Glomerular visceral epithelial cell (primary cell): Measurements from ENCODE around the gene C16orf74.
A peak's percentile ranks its signal among the peaks of the same experiment; 100 is the strongest.

Source experiments
- DNase-seq: peaks from one replicate; pipeline ENCODE4 v3.0.0-alpha.2; 2016; ENCODE audit errors: extremely low spot score

The C16orf74 gene

GRCh38 chr16:85718682-85719081 lies 32.2 kb downstream of the C16orf74 start:
- DNase-seq = no peak

DNA sequence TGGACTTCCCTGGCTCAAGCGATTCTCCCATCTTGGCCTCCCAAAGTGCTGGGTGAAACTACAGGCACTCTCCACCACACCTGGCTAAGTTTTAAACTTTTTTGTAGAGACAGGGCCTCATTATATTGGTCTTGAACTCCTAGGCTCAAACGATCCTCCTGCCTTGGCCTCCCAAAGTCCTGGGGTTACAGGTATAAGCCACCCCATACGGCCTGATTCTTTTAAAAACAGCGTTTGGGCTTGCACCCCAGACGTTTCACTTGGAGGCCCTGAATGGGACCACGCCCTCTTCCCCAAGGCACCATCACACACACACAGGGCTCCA lies 32.8 kb downstream of the C16orf74 start:
- DNase-seq = no peak

DNA sequence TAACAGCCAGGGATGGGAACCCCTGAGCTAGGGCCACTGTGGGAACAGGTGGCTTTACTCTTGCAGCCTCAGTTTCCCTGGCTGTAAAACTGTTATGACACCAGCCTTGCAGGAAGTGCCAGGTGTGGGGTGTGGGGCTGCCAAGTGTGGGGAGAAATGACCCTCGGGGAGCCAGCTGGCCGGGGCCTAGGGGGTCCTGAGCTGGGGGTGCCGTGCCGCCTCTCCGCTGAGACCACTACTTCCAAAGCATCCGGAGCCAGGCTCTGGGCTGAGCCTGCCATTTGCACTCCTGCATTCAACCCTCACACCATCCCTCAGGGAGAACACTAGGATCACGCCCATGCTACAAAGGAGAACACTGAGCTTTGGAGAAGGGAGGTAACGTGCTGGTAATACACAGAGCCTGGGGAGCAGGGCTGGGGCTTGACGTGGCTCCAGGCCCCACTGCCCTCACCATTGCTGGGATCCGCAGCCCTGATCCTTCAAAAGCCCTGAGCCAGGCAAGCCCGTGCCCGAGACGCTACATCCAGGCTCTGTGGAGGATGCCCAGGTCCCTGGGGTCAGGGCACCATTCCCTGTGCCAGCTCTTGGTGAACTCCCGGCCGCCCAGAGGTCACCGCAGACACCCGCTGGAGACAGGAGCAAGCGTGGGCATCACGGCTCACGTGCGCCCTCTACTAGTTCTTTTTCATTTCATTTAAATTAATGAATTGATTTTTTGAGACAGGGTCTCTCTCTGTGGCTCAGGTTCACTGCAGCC lies 33.3 kb downstream of the C16orf74 start:
- peak; percentile 63 for DNase-seq

GRCh38 chr16:85716680-85717038 lies 34.2 kb downstream of the C16orf74 start:
- no peak for DNase-seq

DNA sequence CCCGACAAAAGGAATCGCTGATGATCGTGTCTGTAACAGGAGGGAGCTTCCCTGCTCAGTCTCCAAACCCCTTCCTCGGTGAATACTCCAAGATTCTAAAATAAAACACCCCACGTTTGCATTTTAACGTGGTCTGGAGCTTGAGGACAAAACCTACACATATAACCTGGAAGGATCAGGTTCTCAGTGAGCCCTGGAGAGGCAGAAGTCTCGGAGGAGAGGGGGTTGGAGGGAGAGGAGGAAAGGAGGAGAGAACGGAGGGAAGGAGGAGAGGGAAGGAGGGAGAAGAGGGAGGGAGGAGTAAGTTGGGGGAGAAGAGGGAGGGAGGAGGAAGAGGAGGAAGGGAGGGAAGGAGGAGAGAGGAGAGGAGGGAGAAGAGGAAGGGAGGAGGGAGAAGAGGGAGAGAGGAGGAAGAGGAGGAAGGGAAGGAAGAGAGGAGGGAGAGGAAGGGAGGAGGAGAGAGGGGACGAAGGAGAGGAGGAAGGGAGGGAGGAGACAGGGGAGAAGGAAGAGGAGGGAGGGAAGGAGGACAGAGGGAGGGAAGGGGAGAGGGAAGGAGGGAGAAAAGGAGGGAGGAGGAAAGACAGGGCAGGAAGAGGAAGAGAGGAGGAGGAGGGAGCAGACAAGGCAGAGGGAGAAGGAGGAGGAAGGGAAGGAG lies 34.7 kb downstream of the C16orf74 start:
- DNase-seq = no peak

DNA sequence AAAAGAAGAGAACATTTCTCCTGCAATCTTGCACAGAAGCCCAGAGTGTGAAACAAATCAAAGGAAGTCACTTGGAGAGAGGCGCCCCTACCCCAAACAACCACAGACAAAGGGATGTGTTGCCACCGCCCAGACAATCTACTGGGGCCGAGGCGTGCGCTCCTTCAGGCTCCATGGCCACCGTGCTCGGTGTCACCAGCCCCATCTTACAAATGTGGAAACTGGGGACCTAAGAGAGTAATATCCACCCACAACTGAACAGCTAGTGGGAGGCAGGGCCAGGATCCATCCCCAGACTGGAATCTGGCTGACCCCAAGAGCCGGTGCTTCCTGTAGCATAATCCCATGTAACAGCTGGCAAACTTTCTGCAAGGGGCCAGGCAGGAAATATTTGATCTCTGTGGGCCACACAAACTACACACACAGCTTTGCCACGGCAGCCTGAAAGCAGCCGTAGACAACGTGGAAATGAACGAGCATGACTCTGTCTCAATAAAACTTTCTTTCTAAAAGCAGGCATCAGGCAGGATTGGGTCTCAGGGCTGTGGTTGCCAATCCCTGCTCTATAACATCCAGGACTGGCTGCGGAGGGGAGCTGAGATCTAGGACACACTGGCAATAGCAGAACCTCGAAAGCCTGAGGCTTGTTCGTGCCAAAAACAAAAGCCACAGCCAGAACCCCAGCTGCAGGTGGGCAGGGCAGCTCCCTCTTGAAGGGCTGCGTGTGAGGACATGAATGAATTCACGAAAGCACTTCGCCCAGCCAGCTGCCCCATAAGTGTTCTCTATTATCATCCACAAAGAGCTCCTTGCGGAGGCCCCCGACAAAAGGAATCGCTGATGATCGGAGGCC lies 35.5 kb downstream of the C16orf74 start:
- no peak for DNase-seq

DNA sequence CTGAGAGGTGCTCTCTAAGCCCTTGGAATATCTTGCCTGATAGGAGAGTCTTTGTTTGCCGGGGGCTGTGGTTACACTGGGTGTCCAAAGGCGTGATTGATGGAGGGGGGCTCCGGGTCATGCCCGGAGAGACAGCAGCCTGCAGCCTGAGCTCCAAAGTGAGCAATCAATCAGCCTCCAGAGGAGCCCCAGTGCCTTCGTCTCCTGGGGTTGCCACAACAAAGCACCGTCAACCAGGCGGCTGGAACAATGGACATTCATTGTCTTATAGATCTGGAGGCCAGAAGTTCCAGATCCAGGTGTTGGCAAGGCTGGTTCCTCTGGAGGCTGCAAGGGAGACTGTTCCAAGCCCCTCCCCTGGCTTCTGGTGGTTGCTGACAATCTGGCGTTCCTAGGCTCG lies 38.1 kb downstream of the C16orf74 start:
- no peak for DNase-seq

DNA sequence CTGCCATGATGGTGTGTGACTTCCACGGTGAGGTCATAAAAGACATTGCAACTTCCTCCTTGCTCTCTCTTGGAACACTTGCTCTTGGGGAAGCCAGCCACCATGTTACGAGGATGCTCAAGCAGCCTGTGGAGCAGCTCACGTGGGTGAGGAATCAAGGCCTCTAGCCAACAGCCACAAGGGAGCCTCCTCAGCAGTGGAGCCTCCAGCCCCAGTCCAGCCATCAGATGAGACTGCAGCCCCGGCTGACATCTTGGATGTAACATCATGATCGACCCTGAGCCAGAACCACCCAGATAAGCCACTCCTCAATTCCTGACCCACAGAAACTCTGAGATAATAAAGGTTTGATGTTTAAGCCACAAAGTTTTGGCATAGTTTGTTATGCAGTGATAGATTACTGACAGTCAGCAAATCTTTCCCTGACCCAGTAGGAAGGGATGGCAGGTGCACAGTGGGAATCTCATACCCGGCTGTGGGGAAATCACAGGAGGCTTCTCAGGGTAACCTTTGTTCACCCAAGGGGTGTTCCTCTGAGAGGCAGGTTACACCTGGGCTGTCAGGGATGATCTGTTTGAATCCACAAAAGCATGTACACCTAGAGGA lies 38.8 kb downstream of the C16orf74 start:
- DNase-seq = no peak

DNA sequence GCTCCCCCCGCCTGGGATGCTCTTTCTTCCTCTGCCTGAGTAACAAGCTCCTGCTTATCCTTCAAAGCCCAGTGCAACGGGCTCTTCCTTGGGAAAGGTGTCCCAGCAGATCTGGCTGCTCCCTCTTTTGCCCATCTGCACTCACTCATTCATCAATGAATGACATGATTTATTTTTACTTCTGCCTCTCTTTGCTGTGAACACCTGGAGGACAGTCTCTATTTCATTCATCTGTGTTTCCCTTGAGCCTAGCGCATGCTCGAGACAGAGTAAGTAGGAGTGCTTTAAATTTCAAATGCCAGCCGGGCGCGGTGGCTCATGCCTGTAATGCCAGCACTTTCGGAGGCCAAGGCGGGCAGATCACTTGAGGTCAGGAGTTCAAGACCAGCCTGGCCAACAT lies 40.2 kb downstream of the C16orf74 start:
- DNase-seq = no peak

GRCh38 chr16:85709766-85710585 lies 40.9 kb downstream of the C16orf74 start:
- DNase-seq = no peak

DNA sequence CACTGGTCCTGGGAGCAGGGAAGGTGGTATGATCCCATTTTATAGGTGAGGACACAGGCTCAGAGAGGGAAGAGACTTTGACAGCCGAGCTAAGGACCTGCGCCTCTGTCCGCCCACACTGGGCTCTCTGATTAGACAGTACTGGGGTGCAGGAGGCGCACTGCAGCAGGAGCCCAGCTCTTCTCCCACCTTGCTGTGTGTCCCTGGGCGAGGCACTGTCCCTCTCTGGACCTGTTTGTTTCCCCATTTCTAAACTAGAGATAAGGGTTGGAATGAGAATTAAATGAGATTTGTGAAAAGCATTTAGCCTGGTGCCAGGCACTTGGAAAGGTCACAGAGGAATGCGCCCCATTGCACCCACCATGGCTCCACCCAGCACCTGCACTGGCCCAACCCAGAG lies 42.6 kb downstream of the C16orf74 start:
- DNase-seq = no peak

DNA sequence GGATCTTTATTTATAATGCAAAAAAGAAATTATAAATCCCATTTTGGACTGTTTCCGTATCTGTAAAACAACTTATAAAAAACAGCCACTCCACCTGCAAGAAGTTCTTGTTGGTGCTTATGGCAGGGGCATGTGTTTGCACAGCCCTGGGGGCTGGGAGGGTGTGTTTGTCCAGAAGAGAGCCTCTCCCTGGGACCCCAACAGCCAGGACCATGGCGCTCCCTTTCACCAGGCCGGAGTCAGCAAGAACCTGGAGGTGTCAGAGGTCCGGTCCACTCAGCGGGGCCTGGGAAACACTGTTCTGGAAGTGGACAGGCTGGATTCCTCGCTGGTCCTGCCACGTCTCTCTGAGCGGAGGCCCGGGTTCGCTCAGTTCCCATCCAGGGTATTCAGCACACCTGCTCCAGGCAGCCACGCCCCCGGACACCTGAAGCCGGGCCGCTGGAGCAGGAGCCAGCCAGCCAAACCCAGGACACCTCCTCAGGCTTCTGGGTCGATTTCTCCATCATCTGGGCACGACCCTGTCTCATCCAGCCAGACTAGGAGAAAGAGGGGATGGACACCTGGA lies 43.3 kb downstream of the C16orf74 start:
- DNase-seq = no peak

DNA sequence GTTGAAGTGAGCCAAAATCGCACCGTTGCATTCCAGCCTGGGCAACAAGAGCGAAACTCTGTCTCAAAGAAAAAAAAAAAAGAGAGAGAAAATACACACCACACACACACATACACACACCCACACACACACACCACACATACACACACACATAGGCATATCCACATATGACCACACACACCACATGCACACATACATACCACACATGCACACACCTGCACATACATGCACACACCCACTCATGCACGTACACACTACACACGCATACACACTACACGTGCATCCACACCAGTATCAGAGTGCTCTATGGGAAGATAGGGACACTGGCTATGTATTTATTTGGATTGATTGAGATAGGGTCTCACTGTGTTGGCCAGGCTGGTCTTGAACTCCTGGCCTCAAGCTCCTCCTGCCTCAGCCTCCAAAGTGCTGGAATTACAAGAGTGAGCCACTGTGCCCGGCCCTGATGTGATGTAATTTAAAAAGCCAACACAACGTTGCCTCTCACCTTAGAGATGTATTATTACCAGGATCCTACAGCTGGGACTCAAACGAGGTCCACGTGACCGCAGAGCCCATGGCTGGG lies 44.4 kb downstream of the C16orf74 start:
- DNase-seq = no peak

DNA sequence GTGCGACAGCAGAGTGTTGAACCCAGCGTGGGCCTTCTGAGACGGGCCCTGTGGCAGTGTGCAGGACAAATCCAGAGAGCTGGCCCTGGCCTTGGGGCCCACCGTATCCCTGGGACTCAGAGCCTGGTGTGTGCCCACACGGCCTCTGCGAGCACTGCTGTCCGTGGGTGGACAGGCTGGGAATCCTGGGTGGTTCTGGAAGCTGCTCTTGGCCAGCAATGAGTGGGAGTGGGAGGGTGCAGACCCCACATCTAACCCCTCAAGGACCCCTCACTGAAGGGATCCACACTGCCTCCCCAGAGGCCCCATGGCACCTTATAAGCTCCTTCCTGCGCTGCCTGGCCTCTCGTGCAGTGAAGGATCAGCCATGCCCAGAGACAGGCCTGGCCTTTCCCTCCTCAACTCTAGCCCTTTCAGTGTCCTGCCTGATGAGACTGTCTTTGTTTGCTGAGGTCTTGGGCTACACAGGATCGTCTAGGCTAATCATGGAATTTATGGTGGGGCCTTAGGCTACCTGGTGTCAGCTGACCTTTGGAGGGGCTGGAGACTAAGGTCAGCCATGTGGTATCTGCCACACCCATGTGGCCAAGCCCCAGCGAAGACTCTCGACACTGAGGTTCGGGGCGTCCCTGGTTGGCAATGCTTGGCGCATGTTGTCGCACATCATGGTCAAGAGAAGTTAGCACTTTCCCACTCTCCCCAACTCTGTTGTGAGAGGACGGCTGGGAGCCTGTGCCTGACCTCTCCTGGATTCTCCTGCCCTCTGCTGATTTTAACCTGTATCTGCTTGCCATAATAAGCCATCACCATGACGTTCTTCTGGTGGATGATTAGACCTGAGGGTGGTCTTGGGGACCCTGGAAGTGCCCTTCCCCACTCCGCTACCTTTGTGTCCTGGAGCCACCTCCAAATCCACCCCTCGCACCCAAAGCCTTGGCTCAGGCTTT lies 45.7 kb downstream of the C16orf74 start:
- no peak for DNase-seq

DNA sequence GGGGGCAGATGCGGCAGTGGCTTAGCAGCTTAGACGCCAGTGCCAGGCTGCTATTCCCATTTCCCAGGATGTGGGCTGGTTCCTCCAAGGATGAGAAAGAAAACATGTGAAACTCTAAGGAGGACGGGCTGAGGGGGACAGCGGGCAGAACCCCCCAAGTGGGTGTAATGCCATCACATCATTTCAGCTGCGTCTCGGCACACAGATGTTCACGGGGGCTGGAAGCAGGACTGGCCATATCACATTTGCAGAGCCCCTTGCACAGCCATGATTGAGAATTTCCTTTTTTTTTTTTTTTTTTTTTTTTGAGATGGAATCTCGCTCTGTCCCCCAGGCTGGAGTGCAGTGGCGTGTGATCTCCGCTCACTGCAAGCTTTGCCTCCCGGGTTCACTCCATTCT lies 46.9 kb downstream of the C16orf74 start:
- no peak for DNase-seq

DNA sequence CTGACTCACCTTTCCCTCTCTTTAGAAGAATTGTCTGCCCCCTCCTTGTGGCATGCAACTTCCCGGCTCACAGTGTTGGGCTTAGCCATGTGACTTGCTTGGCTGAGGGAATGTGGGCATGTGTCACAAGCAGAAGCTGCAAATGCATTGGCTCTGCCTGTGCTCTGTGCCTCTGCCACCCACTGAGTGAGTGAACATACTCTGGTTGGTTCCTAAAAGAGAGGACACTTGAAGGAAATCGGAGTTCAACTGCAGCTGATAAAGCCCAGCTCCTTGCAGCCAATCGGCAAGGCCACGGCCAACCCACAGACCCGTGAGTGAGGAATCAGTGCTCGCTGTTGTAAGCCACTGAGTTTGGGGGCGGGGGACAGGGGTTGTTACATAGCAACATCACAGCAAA lies 51.3 kb downstream of the C16orf74 start:
- DNase-seq = peak; percentile 30

DNA sequence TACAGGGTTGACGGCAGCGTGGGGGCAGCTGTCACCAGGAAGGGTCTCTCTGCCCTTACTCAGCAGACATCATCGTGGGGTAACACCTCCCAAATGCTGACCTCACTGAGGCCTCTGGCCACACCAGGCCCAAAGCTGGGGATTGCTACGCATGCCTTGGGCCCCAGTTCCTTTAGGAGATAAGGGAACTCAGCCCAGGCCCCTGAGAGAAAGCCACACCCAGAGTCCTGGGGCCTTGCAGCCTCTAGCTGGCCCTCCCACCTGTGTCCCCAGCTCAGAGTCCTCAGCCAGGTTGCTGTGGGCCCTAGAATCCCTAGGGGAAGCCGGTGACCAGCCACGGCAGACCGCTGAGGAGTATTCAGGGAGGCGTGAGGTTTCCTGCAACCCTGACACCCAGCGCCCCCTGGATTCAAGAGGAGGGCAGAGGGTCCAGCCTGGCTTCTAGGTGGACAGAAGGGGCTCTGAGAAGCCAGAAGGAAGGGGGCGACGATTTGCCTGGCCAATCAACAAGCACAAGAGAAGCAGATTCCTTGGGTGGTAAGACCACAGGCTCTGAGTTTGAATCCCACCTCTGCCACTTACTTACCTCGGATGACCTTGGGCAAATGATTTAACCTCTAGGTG lies 51.8 kb downstream of the C16orf74 start:
- DNase-seq = no peak

GRCh38 chr16:85698459-85698891 lies 52.4 kb downstream of the C16orf74 start:
- DNase-seq = no peak

GRCh38 chr16:85697431-85697830 lies 53.5 kb downstream of the C16orf74 start:
- no peak for DNase-seq
